Common myeloid progenitor, CD34-positive (primary cell): Measurements from ENCODE around the gene TEX19.

Source experiments
- CTCF ChIA-PET: fragments of 350-600 bp; sonication (Branson Sonifier 250); formaldehyde crosslinking; loops from one replicate; lab custom pipeline; 2021; ENCODE audit warnings: antibody characterized with exemption; lab: Charles Lee
- POLR2A ChIA-PET: fragments of 350-600 bp; sonication (Branson Sonifier 250); formaldehyde crosslinking; loops from one replicate; lab custom pipeline; 2021; ENCODE audit warnings: antibody characterized with exemption; lab: Charles Lee
- DNase-seq, 3 donors: peaks; one replicate each; pipeline versions ENCODE4 v3.0.0 to v3.0.0-alpha.2; 2013
- H3K27ac ChIP-seq, 2 experiments: 1 replicate in 1 of 2; 2 replicates in 1 of 2; pipeline ENCODE4 v1.7.0; 2013; ENCODE audit warnings: inconsistent platforms in 2 of 2, low read length in 2 of 2, mild to moderate bottlenecking in 2 of 2, low read depth in 1 of 2, moderate library complexity in 1 of 2; ENCODE audit not compliant: severe bottlenecking in 2 of 2, insufficient read depth in 1 of 2, poor library complexity in 1 of 2
- H3K27me3 ChIP-seq, 5 experiments: replicated peaks in 2 of 5; 1 replicate in 3 of 5; 2 replicates in 2 of 5; pipeline versions ENCODE4 v1.6.1 to v1.7.0; 2013; ENCODE audit warnings: low read length in 4 of 5, mild to moderate bottlenecking in 2 of 5, moderate library complexity in 2 of 5, inconsistent platforms in 1 of 5; ENCODE audit not compliant: insufficient read depth in 5 of 5, control insufficient read depth in 4 of 5
- H3K36me3 ChIP-seq, 4 experiments: 1 replicate in 2 of 4; 2 replicates in 2 of 4; pipeline versions ENCODE4 v1.6.1 to v1.7.0; 2013; ENCODE audit warnings: low read length in 3 of 4, control low read depth in 1 of 4, mild to moderate bottlenecking in 1 of 4; ENCODE audit not compliant: control insufficient read depth in 4 of 4, insufficient read depth in 4 of 4
- H3K4me1 ChIP-seq, 4 experiments: 1 replicate in 3 of 4; 2 replicates in 1 of 4; pipeline versions ENCODE4 v1.6.1 to v1.7.1; 2013; ENCODE audit warnings: low read length in 3 of 4, mild to moderate bottlenecking in 3 of 4, control low read depth in 1 of 4, inconsistent platforms in 1 of 4, moderate library complexity in 1 of 4; ENCODE audit not compliant: control insufficient read depth in 4 of 4, insufficient read depth in 4 of 4; ENCODE audit errors: control extremely low read depth in 1 of 4
- H3K4me3 ChIP-seq, 7 experiments: 1 replicate in 4 of 7; 2 replicates in 3 of 7; pipeline versions ENCODE4 v1.5.1 to v1.7.0; 2013; ENCODE audit warnings: mild to moderate bottlenecking in 7 of 7, low read length in 6 of 7, moderate library complexity in 6 of 7, inconsistent platforms in 2 of 7, low read depth in 2 of 7, control low read depth in 1 of 7; ENCODE audit not compliant: insufficient read depth in 4 of 7, control insufficient read depth in 1 of 7; ENCODE audit errors: extremely low read depth in 1 of 7
- H3K9me3 ChIP-seq, 5 experiments: 1 replicate in 4 of 5; 2 replicates in 1 of 5; pipeline versions ENCODE4 v1.6.1 to v1.7.1; 2013; ENCODE audit warnings: low read length in 4 of 5, mild to moderate bottlenecking in 2 of 5, inconsistent platforms in 1 of 5, low read depth in 1 of 5, moderate library complexity in 1 of 5; ENCODE audit not compliant: control insufficient read depth in 4 of 5, insufficient read depth in 2 of 5; ENCODE audit errors: control extremely low read depth in 1 of 5
- WGBS: methylation state at CpG from one replicate; pipeline ENCODE4 v1.1.5; 2013; ENCODE audit not compliant: insufficient coverage; 5-methylcytosine and 5-hydroxymethylcytosine counted together

The TEX19 gene

GRCh38 chr17:82367724-82368524 lies 8.9 kb downstream of the TEX19 start:
- no peaks in the 10 kb centered on the region for H3K36me3 ChIP-seq
- ChIA-PET POLR2A (interaction anchor here (0.5 kb wide), 1 partner anchor 42 kb away, joined by 10 read pairs; no protein-coding TSS in a partner anchor), CTCF (interaction anchor here (0.9 kb wide), 1 partner anchor 15 kb away, joined by 3 read pairs; no protein-coding TSS in a partner anchor)
- H3K27ac ChIP-seq: peak overlapping the region in 1 of 2 experiments; percentile 54
- H3K9me3 ChIP-seq: no peaks in the 10 kb centered on the region
- no peak overlapping the region for H3K4me3 ChIP-seq
- peaks cover 7 to 53% (median 23%) of the 10 kb centered on the region in 5 experiments for H3K27me3 ChIP-seq
- WGBS: 95% methylated on average over 12 of the region's 14 CpGs
- DNase-seq: peak in 1 of 3 donors; percentile 51
- peaks cover 0 to 26% (median 22%) of the 10 kb centered on the region in 4 experiments for H3K4me1 ChIP-seq

- no peak for DNase-seq
- CTCF ChIA-PET: interaction anchor here (1.5 kb wide), 1 partner anchor 17 kb away, joined by 4 read pairs; no protein-coding TSS in a partner anchor
- peaks cover 0 to 26% (median 22%) of the 10 kb centered on the region in 4 experiments for H3K4me1 ChIP-seq
- 93% methylated on average over 5 of the region's 7 CpGs for WGBS
- POLR2A ChIA-PET: no interaction called here
- H3K27ac ChIP-seq: no peak overlapping the region
- no peaks in the 10 kb centered on the region for H3K9me3 ChIP-seq
- H3K27me3 ChIP-seq: peaks cover 10 to 66% (median 30%) of the 10 kb centered on the region in 5 experiments
- H3K36me3 ChIP-seq: no peaks in the 10 kb centered on the region
- no peak overlapping the region for H3K4me3 ChIP-seq
Observed at GRCh38 chr17:82369211-82369610, 10.2 kb downstream of the TEX19 start.

DNA sequence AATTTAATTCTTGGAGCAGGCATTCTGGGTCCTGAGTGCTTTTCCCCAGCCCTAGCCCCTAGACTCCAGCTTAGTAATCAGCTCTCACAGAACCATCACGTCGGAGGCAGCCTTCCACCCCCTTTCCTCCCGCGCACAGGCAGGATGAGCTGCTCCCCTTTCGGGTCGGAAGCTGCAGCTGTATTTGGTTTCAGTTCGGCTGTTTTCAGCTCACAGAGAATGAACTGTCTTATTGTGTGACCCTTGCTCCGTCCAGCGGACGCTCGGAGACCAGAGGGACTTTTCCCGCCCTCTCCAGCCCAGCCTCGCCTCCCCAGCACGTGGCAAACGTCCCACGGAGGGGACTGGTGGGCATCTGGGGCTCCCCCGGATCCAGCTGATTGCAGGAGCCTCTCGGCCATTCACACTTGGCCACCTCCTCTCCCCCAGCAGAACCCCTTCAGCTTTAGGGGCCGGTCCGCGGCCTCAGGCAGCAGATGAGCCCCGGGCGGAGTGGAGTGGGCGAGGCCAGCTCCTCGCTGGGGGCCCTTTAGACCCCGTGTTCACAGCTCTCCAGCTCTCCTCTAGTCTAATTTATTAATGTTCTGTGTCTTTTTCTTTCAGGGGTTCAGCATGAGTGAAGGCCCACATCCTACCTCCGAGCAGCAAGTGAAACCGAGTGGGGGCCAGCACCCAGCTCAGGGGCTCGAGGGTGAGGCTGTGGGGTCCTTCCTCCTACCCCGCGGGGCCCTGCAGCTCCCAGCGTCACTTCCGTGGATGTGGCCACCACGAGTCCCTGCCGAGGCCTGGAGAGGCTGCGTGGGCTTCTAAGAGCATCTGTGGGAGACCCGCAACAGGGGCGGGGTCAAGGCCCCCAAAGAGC lies 11.7 kb downstream of the TEX19 start:
- Histone ChIP-seq H3K27me3 (peaks cover 10 to 78% (median 33%) of the 10 kb centered on the region in 5 experiments), H3K9me3 (no peaks in the 10 kb centered on the region), H3K36me3 (no peaks in the 10 kb centered on the region), H3K4me1 (peaks cover 0 to 33% (median 25%) of the 10 kb centered on the region in 4 experiments), H3K4me3 (peak overlapping the region in 5 of 7 experiments; percentile 6 to 64 (median 43)), H3K27ac (no peak overlapping the region)
- ChIA-PET CTCF (interaction anchor here (0.5 to 1.8 kb wide), 6 partner anchors 18 to 134 kb away, joined by 3 to 5 read pairs (median 4); no protein-coding TSS in a partner anchor), POLR2A (interaction anchor here (1.0 to 1.4 kb wide), 2 partner anchors 8 to 29 kb away, joined by 4 read pairs; no protein-coding TSS in a partner anchor)
- 30% methylated on average over 29 of the region's 38 CpGs for WGBS
- peak in 2 of 3 donors; percentile 40 to 47 for DNase-seq

- Histone ChIP-seq H3K4me3 (peak within 1 kb of the TSS in 5 of 7 experiments; percentile 6 to 64 (median 43)), H3K9me3 (no peaks in the 10 kb centered on the region), H3K27ac (no peak within 1 kb of the TSS), H3K36me3 (no peaks in the 10 kb centered on the region), H3K4me1 (peaks cover 0 to 33% (median 25%) of the 10 kb centered on the region in 4 experiments), H3K27me3 (peaks cover 10 to 86% (median 38%) of the 10 kb centered on the region in 5 experiments)
- WGBS: 4% methylated on average over 92 of the region's 109 CpGs
- peak in 1 of 3 donors; percentile 13 for DNase-seq
- ChIA-PET POLR2A (interaction anchor here (1.0 to 1.4 kb wide), 2 partner anchors 9 to 28 kb away, joined by 4 read pairs; no protein-coding TSS in a partner anchor), CTCF (interaction anchor here (1.2 to 1.8 kb wide), 3 partner anchors 42 to 135 kb away, joined by 3 to 5 read pairs (median 4); no protein-coding TSS in a partner anchor)
Observed at GRCh38 chr17:82371333-82372248, 12.5 kb downstream of the TEX19 start, which contains the start of gene UTS2R. TSS of gene UTS2R (plus strand) at chr17:82371765. CDS start at chr17:82374325, 2,560 bp downstream.

- H3K27ac ChIP-seq: no peak overlapping the region
- no peaks in the 10 kb centered on the region for H3K9me3 ChIP-seq
- H3K4me1 ChIP-seq: peaks cover 0 to 33% (median 25%) of the 10 kb centered on the region in 4 experiments
- peak overlapping the region in 1 of 7 experiments; percentile 10 for H3K4me3 ChIP-seq
- 24% methylated on average over 39 of the region's 41 CpGs for WGBS
- CTCF ChIA-PET: interaction anchor here (0.7 kb wide), 1 partner anchor 27 kb away, joined by 3 read pairs; no protein-coding TSS in a partner anchor
- peaks cover 10 to 84% (median 38%) of the 10 kb centered on the region in 5 experiments for H3K27me3 ChIP-seq
- H3K36me3 ChIP-seq: no peaks in the 10 kb centered on the region
- DNase-seq: peak in 2 of 3 donors; percentile 23 to 41
- POLR2A ChIA-PET: no interaction called here
Observed at GRCh38 chr17:82372249-82373071, 13.4 kb downstream of the TEX19 start.
